Epithelial cell of esophagus (primary cell): ENCODE data around the gene CDHR3.

Source experiments
- DNase-seq: peaks from one replicate; pipeline ENCODE4 v3.0.0; 2010; ENCODE audit warnings: low read depth
- H3K4me3 ChIP-seq: 2 replicates; pipeline ENCODE4 v1.5.1; 2011; ENCODE audit warnings: mild to moderate bottlenecking, low read length, control low read depth
- CTCF ChIP-seq: IDR thresholded peaks from 2 replicates; pipeline ENCODE4 v1.5.1; 2011; ENCODE audit warnings: low read depth, mild to moderate bottlenecking, low read length, control low read depth, inconsistent platforms; ENCODE audit not compliant: insufficient read depth; ENCODE audit errors: missing control alignments

Gene CDHR3

GRCh38 chr7:105985672-105986215 lies 22.7 kb downstream of the CDHR3 start:
- TF ChIP-seq CTCF: no peak
- DNase-seq: no peak
- no peak overlapping the region for H3K4me3 ChIP-seq

- TF ChIP-seq CTCF: no peak
- no peak overlapping the region for H3K4me3 ChIP-seq
- no peak for DNase-seq
Observed at GRCh38 chr7:105987046-105987445, 24.0 kb downstream of the CDHR3 start.

- no peak for DNase-seq
- no peak overlapping the region for H3K4me3 ChIP-seq
- no peak for TF ChIP-seq CTCF
Observed at GRCh38 chr7:105988276-105988675, 25.2 kb downstream of the CDHR3 start.

GRCh38 chr7:105989191-105989590 lies 26.1 kb downstream of the CDHR3 start:
- no peak overlapping the region for H3K4me3 ChIP-seq
- no peak for DNase-seq
- TF ChIP-seq CTCF: no peak

GRCh38 chr7:105989686-105990085 lies 26.6 kb downstream of the CDHR3 start:
- DNase-seq: no peak
- H3K4me3 ChIP-seq: no peak overlapping the region
- no peak for TF ChIP-seq CTCF

GRCh38 chr7:105990141-105990540 lies 27.1 kb downstream of the CDHR3 start:
- TF ChIP-seq CTCF: no peak
- H3K4me3 ChIP-seq: no peak overlapping the region
- no peak for DNase-seq

GRCh38 chr7:105990727-105991453 lies 27.8 kb downstream of the CDHR3 start:
- peak; percentile 11 for TF ChIP-seq CTCF
- H3K4me3 ChIP-seq: no peak overlapping the region
- no peak for DNase-seq
